SK-N-SH (cell line): Measurements from ENCODE around the gene ADISSP. TPM values are rescaled to one million over a fixed set of nuclear protein-coding genes. Genes with fewer than 3 reads are reported as not detected.

ENCODE experiments used
- CTCF ChIA-PET: fragments of 300-600, 350-600 bp; formaldehyde crosslinking; extraction: SDS; loops from one replicate; lab custom pipeline; 2021; lab: Yijun Ruan, JAX
- POLR2A ChIA-PET: fragments of 350-600 bp; sonication (Branson Sonifier 250); formaldehyde crosslinking; extraction: SDS; loops from one replicate; lab custom pipeline; 2020; ENCODE audit warnings: antibody characterized with exemption, inconsistent platforms; lab: Yijun Ruan, JAX
- DNase-seq: peaks from one replicate; pipeline ENCODE4 v3.0.0; 2012
- H2AFZ ChIP-seq: fragments of 200-600 bp; sonication (generic); 2 replicates; pipeline ENCODE4 v1.8.1; 2016; ENCODE audit warnings: antibody characterized with exemption, mild to moderate bottlenecking, low read depth
- H3F3A ChIP-seq: fragments of 200-600 bp; sonication (generic); replicated peaks from 2 replicates; pipeline ENCODE3; 2016; ENCODE audit warnings: antibody characterized with exemption, mild to moderate bottlenecking; ENCODE audit not compliant: insufficient read depth
- H3K27ac ChIP-seq, 2 experiments: fragments of 200-500 bp in 1 of 2; fragments of 200-600 bp in 1 of 2; sonication (Bioruptor generic) in 1 of 2; sonication (generic), shearing (Covaris generic) in 1 of 2; 2 replicates each; pipeline versions ENCODE4 v1.5.1 to v1.6.1; 2014 to 2016; ENCODE audit warnings: low read depth in 2 of 2, inconsistent platforms in 1 of 2, low read length in 1 of 2, mild to moderate bottlenecking in 1 of 2, mixed read lengths in 1 of 2
- H3K27me3 ChIP-seq: fragments of 200-600 bp; sonication (generic), shearing (Covaris generic); 2 replicates; pipeline ENCODE4 v1.6.1; 2016; ENCODE audit warnings: mixed run types; ENCODE audit not compliant: insufficient read depth
- H3K36me3 ChIP-seq, 2 experiments: fragments of 200-500 bp in 1 of 2; fragments of 200-600 bp in 1 of 2; sonication (Bioruptor generic) in 1 of 2; sonication (generic) in 1 of 2; replicated peaks in 1 of 2; 2 replicates each; pipeline versions ENCODE3 to v1.5.1; 2014 to 2016; ENCODE audit warnings: low read length in 1 of 2, mild to moderate bottlenecking in 1 of 2; ENCODE audit not compliant: insufficient read depth in 2 of 2, control insufficient read depth in 1 of 2
- H3K4me1 ChIP-seq, 2 experiments: fragments of 200-500 bp in 1 of 2; fragments of 200-600 bp in 1 of 2; sonication (Bioruptor generic) in 1 of 2; sonication (generic), shearing (Covaris generic) in 1 of 2; 2 replicates each; pipeline versions ENCODE4 v1.5.1 to v1.6.1; 2014 to 2016; ENCODE audit warnings: low read depth in 1 of 2, low read length in 1 of 2, mixed run types in 1 of 2; ENCODE audit not compliant: insufficient read depth in 2 of 2, control insufficient read depth in 1 of 2
- H3K4me2 ChIP-seq: fragments of 200-600 bp; sonication (generic), shearing (Covaris generic); 2 replicates; pipeline ENCODE4 v1.6.1; 2017; ENCODE audit warnings: mixed run types
- H3K4me3 ChIP-seq, 2 experiments: fragments of 200-500 bp in 1 of 2; fragments of 200-600 bp in 1 of 2; sonication (Bioruptor generic) in 1 of 2; sonication (generic), shearing (Covaris generic) in 1 of 2; 2 replicates each; pipeline versions ENCODE4 v1.5.1 to v1.8.1; 2014 to 2016; ENCODE audit warnings: low read depth in 2 of 2, inconsistent platforms in 1 of 2, low read length in 1 of 2, mild to moderate bottlenecking in 1 of 2, mixed read lengths in 1 of 2, moderate library complexity in 1 of 2
- H3K79me2 ChIP-seq: fragments of 200-600 bp; sonication (generic); 2 replicates; pipeline ENCODE4 v1.8.1; 2017; ENCODE audit warnings: mild to moderate bottlenecking; ENCODE audit not compliant: insufficient read depth
- H3K9ac ChIP-seq: fragments of 200-600 bp; sonication (generic); 2 replicates; pipeline ENCODE4 v1.6.1; 2017; ENCODE audit warnings: mixed run types
- H3K9me2 ChIP-seq: fragments of 200-600 bp; sonication (generic); 2 replicates; pipeline ENCODE4 v1.6.1; 2017; ENCODE audit warnings: mixed run types
- H3K9me3 ChIP-seq: fragments of 200-600 bp; sonication (generic); 2 replicates; pipeline ENCODE4 v1.6.1; 2017; ENCODE audit warnings: mixed run types, mild to moderate bottlenecking, moderate library complexity
- H4K20me1 ChIP-seq: fragments of 200-600 bp; sonication (generic); 2 replicates; pipeline ENCODE4 v1.6.1; 2017; ENCODE audit warnings: mild to moderate bottlenecking, mixed run types; ENCODE audit not compliant: insufficient read depth
- FOXM1 ChIP-seq: IDR thresholded peaks from 2 replicates; pipeline ENCODE4 v1.4.0; 2012; ENCODE audit warnings: low read depth, mild to moderate bottlenecking
- GATA2 ChIP-seq: sonication (generic); formaldehyde crosslinking; IDR thresholded peaks from 2 replicates; pipeline ENCODE4 v1.5.0; 2020; ENCODE audit warnings: mild to moderate bottlenecking, missing genetic modification reagents
- NRF1 ChIP-seq: IDR thresholded peaks from 2 replicates; pipeline ENCODE4 v1.6.1; 2012; ENCODE audit warnings: low read depth, mild to moderate bottlenecking, low read length
- POLR2AphosphoS5 ChIP-seq: IDR thresholded peaks from 2 replicates; pipeline ENCODE4 v1.6.1; 2012; ENCODE audit warnings: low read depth, low read length
- REST ChIP-seq: IDR thresholded peaks from 2 replicates; pipeline ENCODE4 v1.6.1; 2012; ENCODE audit warnings: mild to moderate bottlenecking, low read depth, low read length, moderate library complexity
- RXRA ChIP-seq: IDR thresholded peaks from 2 replicates; pipeline ENCODE4 v1.4.0; 2012; ENCODE audit warnings: low read depth, mild to moderate bottlenecking, borderline replicate concordance
- SIN3A ChIP-seq: IDR thresholded peaks from 2 replicates; pipeline ENCODE4 v1.6.1; 2012; ENCODE audit warnings: low read depth, mild to moderate bottlenecking, low read length, moderate library complexity, borderline replicate concordance
- SMC3 ChIP-seq: IDR thresholded peaks from 2 replicates; pipeline ENCODE4 v1.6.1; 2012; ENCODE audit warnings: low read depth, low read length, improper control_type of control experiment
- TAF1 ChIP-seq: IDR thresholded peaks from 2 replicates; pipeline ENCODE4 v1.6.1; 2012; ENCODE audit warnings: low read depth, mild to moderate bottlenecking, low read length, moderate library complexity, borderline replicate concordance
- TCF12 ChIP-seq: IDR thresholded peaks from 2 replicates; pipeline ENCODE4 v1.4.0; 2012
- TEAD4 ChIP-seq: IDR thresholded peaks from 2 replicates; pipeline ENCODE4 v1.4.0; 2012; ENCODE audit warnings: mild to moderate bottlenecking, borderline replicate concordance; ENCODE audit not compliant: insufficient read depth
- USF2 ChIP-seq: fragments of 150-350 bp; IDR thresholded peaks from 2 replicates; pipeline ENCODE4 v1.6.1; 2017; ENCODE audit warnings: antibody characterized with exemption, low read length, low read depth, borderline replicate concordance
- YY1 ChIP-seq: IDR thresholded peaks from 2 replicates; pipeline ENCODE4 v1.4.0; 2012; ENCODE audit warnings: low read depth, mild to moderate bottlenecking
- WGBS: methylation state at CpG from one replicate; pipeline ENCODE4 v1.1.6; 2017; ENCODE audit warnings: low lambda C conversion rate; 5-methylcytosine and 5-hydroxymethylcytosine counted together
- polyA plus RNA-seq, 3 experiments: library from polyadenylated mRNA; depleted of rRNA; stranded (reverse); fragments of >200 nt; gene quantifications; 2 replicates each; pipeline ENCODE4 v1.2.3, GENCODE V29; 2012
- TF ChIP-seq, protein P1 (sequence below): IDR thresholded peaks from 2 replicates; pipeline ENCODE4 v1.4.0; 2012; ENCODE audit warnings: low read depth, borderline replicate concordance
- TF ChIP-seq, protein P2 (sequence below): fragments of 150-350 bp; IDR thresholded peaks from 2 replicates; pipeline ENCODE4 v1.6.1; 2016; ENCODE audit warnings: mild to moderate bottlenecking, low read depth, low read length

Gene ADISSP
- polyA plus RNA-seq, 1 of the 3 experiments (the other 2 are of a cell fraction) = 73.9 TPM

DNA sequence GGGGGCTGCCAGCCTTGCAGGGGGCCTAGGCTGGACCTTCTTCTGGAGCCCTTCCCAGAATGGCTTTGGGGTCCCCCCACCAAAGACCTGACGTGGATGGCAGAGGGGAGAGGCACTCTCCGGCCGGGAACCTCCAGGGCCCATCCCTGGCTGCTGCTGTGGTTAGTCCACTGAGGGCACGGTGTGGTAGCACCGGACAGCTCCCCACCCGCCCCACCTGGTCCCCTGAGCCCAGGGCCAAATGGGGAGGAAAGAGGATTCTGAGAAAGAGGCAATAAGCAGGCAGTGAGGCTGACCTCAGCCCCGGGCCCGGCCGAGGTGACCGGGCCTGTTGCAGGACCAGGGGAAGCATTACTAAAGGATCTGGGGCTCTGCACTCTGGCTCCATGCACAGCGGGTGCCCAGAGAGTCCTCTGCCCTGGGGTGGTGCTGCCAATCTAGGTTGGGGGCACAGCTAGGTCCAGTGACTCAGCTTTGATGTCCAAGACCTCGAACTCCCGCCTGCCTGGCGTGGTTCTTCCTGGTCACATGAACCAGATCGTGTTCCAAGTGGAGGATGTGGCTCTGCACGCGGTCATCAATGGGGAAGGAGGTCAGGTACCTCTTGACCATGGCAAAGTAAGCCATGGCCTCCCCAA is 16.8 kb upstream of the ADISSP start:
- H3K9me2 ChIP-seq = no peaks in the 10 kb centered on the region
- CTCF ChIA-PET = interaction anchor here (0.8 to 6.4 kb wide), 8 partner anchors 9 to 110 kb away, joined by 3 to 161 read pairs (median 18); partner anchors contain the start of genes ADISSP and AP5S1
- H3K36me3 ChIP-seq = peaks cover 7 to 9% of the 10 kb centered on the region in 2 experiments
- no peak overlapping the region; a peak in 1 of 4 replicates for H3K27ac ChIP-seq
- no peak overlapping the region for H3K9ac ChIP-seq
- H4K20me1 ChIP-seq = peaks cover 45% of the 10 kb centered on the region
- peaks cover 15% of the 10 kb centered on the region for H3F3A ChIP-seq
- no peak for DNase-seq
- 96% methylated on average over 15 of the region's 17 CpGs for WGBS
- no peak overlapping the region for H2AFZ ChIP-seq
- H3K79me2 ChIP-seq = peaks cover 40% of the 10 kb centered on the region
- peak overlapping the region; percentile 96 for H3K4me2 ChIP-seq
- TF ChIP-seq REST (peak; percentile 84), TEAD4 (no peak)
- TF ChIP-seq, protein P1, sequence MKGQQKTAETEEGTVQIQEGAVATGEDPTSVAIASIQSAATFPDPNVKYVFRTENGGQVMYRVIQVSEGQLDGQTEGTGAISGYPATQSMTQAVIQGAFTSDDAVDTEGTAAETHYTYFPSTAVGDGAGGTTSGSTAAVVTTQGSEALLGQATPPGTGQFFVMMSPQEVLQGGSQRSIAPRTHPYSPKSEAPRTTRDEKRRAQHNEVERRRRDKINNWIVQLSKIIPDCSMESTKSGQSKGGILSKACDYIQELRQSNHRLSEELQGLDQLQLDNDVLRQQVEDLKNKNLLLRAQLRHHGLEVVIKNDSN = peak; percentile 21; the same call in 1 of the 2 replicates
- peaks cover 27 to 33% of the 10 kb centered on the region in 2 experiments; a peak in 3 of 4 replicates for H3K4me1 ChIP-seq
- POLR2A ChIA-PET = no interaction called here
- peak overlapping the region in 1 of 2 experiments; percentile 74; a peak in 2 of 4 replicates for H3K4me3 ChIP-seq
- no peaks in the 10 kb centered on the region for H3K27me3 ChIP-seq
- H3K9me3 ChIP-seq = no peaks in the 10 kb centered on the region

DNA sequence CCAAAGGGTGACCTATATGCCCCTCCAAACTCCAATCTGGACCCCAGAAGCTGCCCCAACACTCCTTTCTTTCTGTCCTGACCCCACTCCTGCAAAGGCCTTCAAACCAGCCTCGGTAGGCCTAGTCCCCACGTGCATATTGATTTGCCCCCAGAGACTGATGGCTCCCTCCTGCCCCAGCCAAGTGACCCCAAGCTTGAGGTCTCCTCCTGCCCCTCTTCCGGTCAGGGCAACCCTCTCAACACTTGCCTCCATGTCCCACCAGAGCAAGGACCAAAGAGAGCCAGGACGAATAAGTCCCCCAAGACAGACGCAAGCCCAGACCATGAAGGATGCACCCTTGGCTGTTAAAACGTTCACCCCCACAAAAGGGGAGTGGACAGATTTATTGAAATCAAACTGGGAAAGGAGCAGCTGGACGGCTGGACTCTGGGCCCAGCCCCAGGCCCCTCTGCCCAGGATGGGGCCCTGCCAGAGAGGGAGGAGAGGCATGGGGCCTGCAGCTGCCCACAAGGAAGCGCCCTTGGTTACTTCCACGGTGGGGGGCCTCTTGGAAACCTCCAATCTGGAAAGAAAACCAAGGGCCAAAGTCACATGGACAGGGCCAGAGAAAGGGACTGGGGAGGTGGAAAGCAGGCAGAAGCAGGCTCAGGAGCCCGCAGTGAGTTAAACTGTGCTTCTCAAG is 16.1 kb upstream of the ADISSP start:
- Histone ChIP-seq H4K20me1 (peaks cover 45% of the 10 kb centered on the region), H2AFZ (no peak overlapping the region), H3K9me3 (no peaks in the 10 kb centered on the region), H3F3A (peaks cover 15% of the 10 kb centered on the region), H3K36me3 (peaks cover 7 to 9% of the 10 kb centered on the region in 2 experiments), H3K4me1 (peaks cover 27 to 33% of the 10 kb centered on the region in 2 experiments; a peak in 3 of 4 replicates), H3K4me2 (peak overlapping the region; percentile 96; the same call in 1 of the 2 replicates), H3K9ac (no peak overlapping the region), H3K27me3 (no peaks in the 10 kb centered on the region), H3K79me2 (peaks cover 40% of the 10 kb centered on the region), H3K9me2 (no peaks in the 10 kb centered on the region), H3K4me3 (no peak overlapping the region), H3K27ac (no peak overlapping the region)
- CTCF ChIA-PET = interaction anchor here (0.6 to 6.4 kb wide), 5 partner anchors 12 to 72 kb away, joined by 3 to 61 read pairs (median 27); partner anchors contain the start of genes ADISSP and CDC25B
- no peak for DNase-seq
- POLR2A ChIA-PET = no interaction called here
- TF ChIP-seq FOXM1 (no peak), TCF12 (no peak), YY1 (no peak), TAF1 (no peak), SIN3A (no peak), NRF1 (no peak), USF2 (no peak), SMC3 (no peak), RXRA (no peak), GATA2 (CRISPR knock-in tag) (no peak), POLR2AphosphoS5 (no peak)
- TF ChIP-seq, protein P1 = no peak
- TF ChIP-seq, protein P2, sequence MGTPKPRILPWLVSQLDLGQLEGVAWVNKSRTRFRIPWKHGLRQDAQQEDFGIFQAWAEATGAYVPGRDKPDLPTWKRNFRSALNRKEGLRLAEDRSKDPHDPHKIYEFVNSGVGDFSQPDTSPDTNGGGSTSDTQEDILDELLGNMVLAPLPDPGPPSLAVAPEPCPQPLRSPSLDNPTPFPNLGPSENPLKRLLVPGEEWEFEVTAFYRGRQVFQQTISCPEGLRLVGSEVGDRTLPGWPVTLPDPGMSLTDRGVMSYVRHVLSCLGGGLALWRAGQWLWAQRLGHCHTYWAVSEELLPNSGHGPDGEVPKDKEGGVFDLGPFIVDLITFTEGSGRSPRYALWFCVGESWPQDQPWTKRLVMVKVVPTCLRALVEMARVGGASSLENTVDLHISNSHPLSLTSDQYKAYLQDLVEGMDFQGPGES = no peak
- WGBS = 86% methylated on average over 10 of the region's 10 CpGs
